LNCaP clone FGC (cell line): ENCODE data around the gene ABHD5.

Experiments used
- DNase-seq: peaks from one replicate; pipeline ENCODE4 v3.0.0-alpha.2; 2011; ENCODE audit warnings: low read depth
- H3K4me3 ChIP-seq: 2 replicates; pipeline ENCODE4 v1.5.1; 2011; ENCODE audit warnings: mild to moderate bottlenecking, low read depth, low read length, control low read depth
- CTCF ChIP-seq: IDR thresholded peaks from 2 replicates; pipeline ENCODE4 v1.5.1; 2012; ENCODE audit warnings: mild to moderate bottlenecking; ENCODE audit not compliant: control insufficient read depth, insufficient read depth; ENCODE audit errors: extremely low read depth

ABHD5 gene

GRCh38 chr3:43742920-43743319 is 52.2 kb downstream of the ABHD5 start:
- TF ChIP-seq CTCF = no peak
- H3K4me3 ChIP-seq = no peak overlapping the region
- DNase-seq = no peak

- no peak overlapping the region for H3K4me3 ChIP-seq
- DNase-seq = no peak
- no peak for TF ChIP-seq CTCF
These were observed 56.9 kb downstream of the ABHD5 start for GRCh38 chr3:43747641-43748040.

- no peak for DNase-seq
- TF ChIP-seq CTCF = no peak
- no peak overlapping the region for H3K4me3 ChIP-seq
These were observed 57.4 kb downstream of the ABHD5 start for GRCh38 chr3:43748179-43748578.

- H3K4me3 ChIP-seq = no peak overlapping the region
- DNase-seq = no peak
- no peak for TF ChIP-seq CTCF
These were observed 57.9 kb downstream of the ABHD5 start for GRCh38 chr3:43748645-43749044.

GRCh38 chr3:43752905-43753304 is 62.2 kb downstream of the ABHD5 start:
- DNase-seq = no peak
- no peak for TF ChIP-seq CTCF
- H3K4me3 ChIP-seq = no peak overlapping the region

GRCh38 chr3:43753741-43754715 is 63.3 kb downstream of the ABHD5 start:
- no peak for TF ChIP-seq CTCF
- DNase-seq = no peak
- H3K4me3 ChIP-seq = no peak overlapping the region

GRCh38 chr3:43755516-43756200 is 64.9 kb downstream of the ABHD5 start:
- no peak for TF ChIP-seq CTCF
- DNase-seq = no peak
- H3K4me3 ChIP-seq = no peak overlapping the region
